ENCODE measurements around the gene PARL. TPM values are rescaled to one million over a fixed set of nuclear protein-coding genes. Genes with fewer than 3 reads are reported as not detected.

The PARL gene
- total and polyA plus RNA-seq, 12 donors, result 29.4 to 119 (median 55.6) TPM

DNA sequence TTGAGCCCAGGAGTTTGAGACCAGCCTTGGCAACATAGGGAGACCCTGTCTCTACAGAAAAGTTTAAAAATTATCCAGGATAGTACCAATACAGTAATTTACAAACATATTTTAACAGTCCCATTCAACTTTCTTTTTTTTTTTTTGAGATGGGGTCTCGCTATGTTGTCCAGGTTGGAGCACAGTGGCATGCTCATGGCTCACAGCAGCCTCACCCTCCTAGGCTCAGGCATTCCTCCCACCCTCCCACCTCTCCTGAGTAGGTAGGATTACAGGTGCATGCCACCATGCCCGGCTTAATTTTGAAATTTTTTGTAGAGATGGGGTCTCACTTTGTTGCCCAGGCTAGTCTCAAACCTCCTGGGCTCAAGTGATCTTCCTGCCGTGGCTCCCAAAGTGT, 46.8 kb downstream of the PARL start:
- no peak overlapping the region for H3K4me3 ChIP-seq
- H3K9me3 ChIP-seq (replicated peaks in 1 of 3), result no peaks in the 10 kb centered on the region
- WGBS, 4 donors, result 94 to 97% (median 95%) methylated on average over 3 of the region's 3 CpGs
- no peak overlapping the region for H3K27ac ChIP-seq
- intact Hi-C loops (cut with DNase I), result no loop called here
- DNase-seq, result no peak
- H3K4me1 ChIP-seq (replicated peaks in 1 of 2), result no peaks in the 10 kb centered on the region
- H3K27me3 ChIP-seq, result no peaks in the 10 kb centered on the region
- H3K36me3 ChIP-seq (replicated peaks in 1 of 2), result peaks cover 0 to 58% of the 10 kb centered on the region in 2 donors
- TF ChIP-seq POLR2A (IDR thresholded peaks at IDR 0.05), result no peak

- Histone ChIP-seq H3K36me3 (replicated peaks in 1 of 2) (peaks cover 0 to 62% of the 10 kb centered on the region in 2 donors), H3K4me3 (no peak overlapping the region), H3K27me3 (no peaks in the 10 kb centered on the region), H3K27ac (no peak overlapping the region), H3K4me1 (replicated peaks in 1 of 2) (no peaks in the 10 kb centered on the region), H3K9me3 (replicated peaks in 1 of 3) (no peaks in the 10 kb centered on the region)
- intact Hi-C loops (cut with DNase I), result no loop called here
- DNase-seq, result no peak
- TF ChIP-seq POLR2A (IDR thresholded peaks at IDR 0.05), result no peak
- TF ChIP-seq, protein P1, sequence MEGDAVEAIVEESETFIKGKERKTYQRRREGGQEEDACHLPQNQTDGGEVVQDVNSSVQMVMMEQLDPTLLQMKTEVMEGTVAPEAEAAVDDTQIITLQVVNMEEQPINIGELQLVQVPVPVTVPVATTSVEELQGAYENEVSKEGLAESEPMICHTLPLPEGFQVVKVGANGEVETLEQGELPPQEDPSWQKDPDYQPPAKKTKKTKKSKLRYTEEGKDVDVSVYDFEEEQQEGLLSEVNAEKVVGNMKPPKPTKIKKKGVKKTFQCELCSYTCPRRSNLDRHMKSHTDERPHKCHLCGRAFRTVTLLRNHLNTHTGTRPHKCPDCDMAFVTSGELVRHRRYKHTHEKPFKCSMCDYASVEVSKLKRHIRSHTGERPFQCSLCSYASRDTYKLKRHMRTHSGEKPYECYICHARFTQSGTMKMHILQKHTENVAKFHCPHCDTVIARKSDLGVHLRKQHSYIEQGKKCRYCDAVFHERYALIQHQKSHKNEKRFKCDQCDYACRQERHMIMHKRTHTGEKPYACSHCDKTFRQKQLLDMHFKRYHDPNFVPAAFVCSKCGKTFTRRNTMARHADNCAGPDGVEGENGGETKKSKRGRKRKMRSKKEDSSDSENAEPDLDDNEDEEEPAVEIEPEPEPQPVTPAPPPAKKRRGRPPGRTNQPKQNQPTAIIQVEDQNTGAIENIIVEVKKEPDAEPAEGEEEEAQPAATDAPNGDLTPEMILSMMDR (IDR thresholded peaks at IDR 0.05), result no peak
- 85 to 96% (median 92%) methylated on average over 8 to 9 of the region's 9 CpGs for WGBS, 4 donors
Observed at GRCh38 chr3:183837390-183837789, 47.3 kb downstream of the PARL start.

GRCh38 chr3:183833516-183833915, 51.2 kb downstream of the PARL start:
- H3K4me3 ChIP-seq, result no peak overlapping the region
- peaks cover 0 to 38% of the 10 kb centered on the region in 2 donors for H3K36me3 ChIP-seq (replicated peaks in 1 of 2)
- no peaks in the 10 kb centered on the region for H3K27me3 ChIP-seq
- H3K9me3 ChIP-seq (replicated peaks in 1 of 3), result no peaks in the 10 kb centered on the region
- H3K4me1 ChIP-seq (replicated peaks in 1 of 2), result no peaks in the 10 kb centered on the region
- no peak overlapping the region for H3K27ac ChIP-seq
- intact Hi-C loops (cut with DNase I), result no loop called here
- 94 to 97% (median 97%) methylated on average over 6 of the region's 6 CpGs for WGBS, 4 donors
- DNase-seq, result no peak
- no peak for TF ChIP-seq POLR2A (IDR thresholded peaks at IDR 0.05)

GRCh38 chr3:183830187-183830586, 54.5 kb downstream of the PARL start:
- intact Hi-C loops (cut with DNase I), result no loop called here
- Histone ChIP-seq H3K27me3 (no peaks in the 10 kb centered on the region), H3K4me3 (no peak overlapping the region), H3K9me3 (replicated peaks in 1 of 3) (no peaks in the 10 kb centered on the region), H3K27ac (no peak overlapping the region), H3K36me3 (replicated peaks in 1 of 2) (peaks cover 0 to 33% of the 10 kb centered on the region in 2 donors), H3K4me1 (replicated peaks in 1 of 2) (peaks cover 8 to 13% of the 10 kb centered on the region in 2 donors)
- 94 to 99% (median 96%) methylated on average over 5 to 9 of the region's 9 CpGs for WGBS, 4 donors
- DNase-seq, result no peak
- TF ChIP-seq POLR2A (IDR thresholded peaks at IDR 0.05), result no peak
- TF ChIP-seq, protein P1 (IDR thresholded peaks at IDR 0.05), result no peak

DNA sequence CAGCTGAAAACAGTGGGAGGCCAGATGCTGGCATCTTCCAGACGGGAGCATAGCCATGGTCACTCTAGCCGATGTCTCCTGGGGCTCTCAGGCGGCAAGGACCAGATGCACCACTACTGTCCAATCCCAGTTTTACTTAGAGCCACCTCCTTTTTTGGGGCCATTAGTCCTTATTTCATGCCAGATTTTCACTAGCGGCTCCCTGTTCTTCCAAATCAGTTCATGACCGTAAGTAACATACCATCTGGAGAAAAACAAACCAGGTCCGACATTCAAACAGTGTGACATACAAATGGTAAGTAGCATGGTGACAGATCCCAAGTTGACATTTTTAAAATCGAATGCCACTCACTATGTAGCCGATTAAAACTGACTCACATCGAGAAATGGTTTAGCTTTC, 55.2 kb downstream of the PARL start:
- Histone ChIP-seq H3K4me1 (replicated peaks in 1 of 2) (peaks cover 15 to 20% of the 10 kb centered on the region in 2 donors), H3K27ac (no peak overlapping the region), H3K9me3 (replicated peaks in 1 of 3) (no peaks in the 10 kb centered on the region), H3K27me3 (no peaks in the 10 kb centered on the region), H3K36me3 (replicated peaks in 1 of 2) (peaks cover 0 to 33% of the 10 kb centered on the region in 2 donors), H3K4me3 (no peak overlapping the region)
- no peak for TF ChIP-seq POLR2A (IDR thresholded peaks at IDR 0.05)
- intact Hi-C loops (cut with DNase I), result loop anchor here (5.0 to 10.0 kb wide), 2 partner anchors 55 to 58 kb away; partner anchors contain the start of gene PARL (in 1 of the 2)
- WGBS, 4 donors, result 94 to 97% (median 95%) methylated on average over 9 of the region's 9 CpGs
- DNase-seq, result no peak

DNA sequence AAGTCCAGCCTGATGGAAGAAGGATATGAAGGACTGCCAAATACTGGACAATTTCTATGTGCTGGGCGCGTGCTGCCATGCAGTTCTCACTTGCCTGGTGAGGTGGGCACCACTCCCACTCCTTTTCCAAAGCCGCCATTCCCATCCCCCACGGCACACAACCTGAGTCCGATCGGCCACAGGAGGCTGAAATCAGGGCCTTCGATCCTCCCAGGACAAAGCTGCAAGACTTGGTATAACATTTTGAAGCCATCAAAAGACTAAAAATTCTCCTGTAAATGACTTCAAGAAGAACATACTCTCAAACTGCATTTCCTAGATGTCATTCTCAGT, 56.2 kb downstream of the PARL start:
- DNase-seq, result peak in 1 of 7 donors; percentile 28
- no peaks in the 10 kb centered on the region for H3K27me3 ChIP-seq
- H3K27ac ChIP-seq, result no peak overlapping the region
- TF ChIP-seq, protein P1 (IDR thresholded peaks at IDR 0.05), result no peak
- TF ChIP-seq POLR2A (IDR thresholded peaks at IDR 0.05), result no peak
- H3K4me3 ChIP-seq, result no peak overlapping the region
- intact Hi-C loops (cut with DNase I), result loop anchor here (5.0 to 10.0 kb wide), 2 partner anchors 56 to 59 kb away; partner anchors contain the start of gene PARL (in 1 of the 2)
- WGBS, 4 donors, result 88 to 100% (median 90%) methylated on average over 7 of the region's 7 CpGs
- no peaks in the 10 kb centered on the region for H3K9me3 ChIP-seq (replicated peaks in 1 of 3)
- peaks cover 0 to 26% of the 10 kb centered on the region in 2 donors for H3K36me3 ChIP-seq (replicated peaks in 1 of 2)
- H3K4me1 ChIP-seq (replicated peaks in 1 of 2), result peaks cover 16 to 24% of the 10 kb centered on the region in 2 donors
